ENCODE measurements around the gene EFNA5. TPM values are rescaled to one million over a fixed set of nuclear protein-coding genes. Genes with fewer than 3 reads are reported as not detected.

The EFNA5 gene
- total RNA-seq, 1 experiment from 2014 or later: 1.5 TPM

- H3K36me3 ChIP-seq (ENCODE audit: control insufficient read depth, insufficient read depth, low read length): no peaks in the 10 kb centered on the region
- intact Hi-C loops (cut with micrococcal nuclease; ENCODE audit: unreplicated experiment): loop anchor here (1.0 to 10.0 kb wide), 10 partner anchors 66 to 728 kb away; no protein-coding TSS in a partner anchor
- Mint-ChIP-seq H3K9me3 (ENCODE audit: unreplicated experiment) (no peaks in the 10 kb centered on the region), H3K27ac (ENCODE audit: unreplicated experiment) (no peak overlapping the region), H3K36me3 (ENCODE audit: insufficient read depth, unreplicated experiment) (no peaks in the 10 kb centered on the region), H3K4me3 (ENCODE audit: unreplicated experiment) (peak overlapping the region; percentile 85), H3K27me3 (ENCODE audit: insufficient read depth, unreplicated experiment) (peaks cover 33% of the 10 kb centered on the region), H3K4me1 (ENCODE audit: low read depth, unreplicated experiment) (peaks cover 11% of the 10 kb centered on the region)
- CTCF ChIA-PET: interaction anchor here (2.1 kb wide), 1 partner anchor 101 kb away, joined by 5 read pairs; no protein-coding TSS in a partner anchor
- peak overlapping the region; percentile 44 for H3K4me3 ChIP-seq (ENCODE audit: low read depth, low read length)
- peaks cover 4% of the 10 kb centered on the region for H3K27me3 ChIP-seq (replicated peaks; ENCODE audit: control insufficient read depth, insufficient read depth, low read length)
- POLR2A ChIA-PET: no interaction called here
- DNase-seq: peak in 1 of 2 experiments; percentile 4
- TF ChIP-seq CTCF (IDR thresholded peaks at IDR 0.05; ENCODE audit: insufficient read depth in 1 of 2, low read depth in 1 of 2, low read length in 1 of 2, severe bottlenecking in 1 of 2, unreplicated experiment in 1 of 2): no peak
- no peaks in the 10 kb centered on the region for H3K9me3 ChIP-seq
- no TSS peak for BruUV-seq (replicated peaks)
- peaks cover 4% of the 10 kb centered on the region; the same call in 1 of the 2 replicates for H3K4me1 ChIP-seq
Observed at GRCh38 chr5:107673039-107673367, 2.3 kb upstream of the EFNA5 start.

- peak overlapping the region; percentile 85 for H3K4me3 Mint-ChIP-seq (ENCODE audit: unreplicated experiment)
- BruUV-seq (replicated peaks): no TSS peak
- Histone ChIP-seq H3K4me1 (peaks cover 10% of the 10 kb centered on the region; the same call in 1 of the 2 replicates), H3K4me3 (ENCODE audit: low read depth, low read length) (peak overlapping the region; percentile 44), H3K36me3 (ENCODE audit: control insufficient read depth, insufficient read depth, low read length) (no peaks in the 10 kb centered on the region), H3K27me3 (replicated peaks; ENCODE audit: control insufficient read depth, insufficient read depth, low read length) (peaks cover 4% of the 10 kb centered on the region), H3K9me3 (no peaks in the 10 kb centered on the region)
- intact Hi-C loops (cut with micrococcal nuclease; ENCODE audit: unreplicated experiment): loop anchor here (1.0 to 10.0 kb wide), 10 partner anchors 65 to 728 kb away; no protein-coding TSS in a partner anchor
- no peaks in the 10 kb centered on the region for H3K9me3 Mint-ChIP-seq (ENCODE audit: unreplicated experiment)
- peak; percentile 79 to 91 for DNase-seq
- CTCF ChIA-PET: interaction anchor here (0.7 kb wide), 2 partner anchors 183 to 746 kb away, joined by 3 to 5 read pairs; no protein-coding TSS in a partner anchor
- POLR2A ChIA-PET: no interaction called here
- TF ChIP-seq CTCF (IDR thresholded peaks at IDR 0.05; ENCODE audit: insufficient read depth in 1 of 2, low read depth in 1 of 2, low read length in 1 of 2, severe bottlenecking in 1 of 2, unreplicated experiment in 1 of 2): no peak
- H3K36me3 Mint-ChIP-seq (ENCODE audit: insufficient read depth, unreplicated experiment): no peaks in the 10 kb centered on the region
- peaks cover 33% of the 10 kb centered on the region for H3K27me3 Mint-ChIP-seq (ENCODE audit: insufficient read depth, unreplicated experiment)
- H3K27ac Mint-ChIP-seq (ENCODE audit: unreplicated experiment): no peak overlapping the region
- peaks cover 11% of the 10 kb centered on the region for H3K4me1 Mint-ChIP-seq (ENCODE audit: low read depth, unreplicated experiment)
Observed at GRCh38 chr5:107672211-107673038, 1.7 kb upstream of the EFNA5 start.

- CTCF ChIA-PET: interaction anchor here (0.7 kb wide), 2 partner anchors 182 to 745 kb away, joined by 3 to 5 read pairs; no protein-coding TSS in a partner anchor
Observed at GRCh38 chr5:107671742-107672210, 1.0 kb upstream of the EFNA5 start.

More at GRCh38 chr5:107671742-107672210, 1.0 kb upstream of the EFNA5 start:
- Histone ChIP-seq H3K27me3 (replicated peaks; ENCODE audit: control insufficient read depth, insufficient read depth, low read length) (peaks cover 4% of the 10 kb centered on the region), H3K9me3 (no peaks in the 10 kb centered on the region), H3K4me3 (ENCODE audit: low read depth, low read length) (peak overlapping the region; percentile 44), H3K4me1 (peaks cover 12% of the 10 kb centered on the region; the same call in 1 of the 2 replicates), H3K36me3 (ENCODE audit: control insufficient read depth, insufficient read depth, low read length) (no peaks in the 10 kb centered on the region)
- H3K4me3 Mint-ChIP-seq (ENCODE audit: unreplicated experiment): peak overlapping the region; percentile 85
- H3K36me3 Mint-ChIP-seq (ENCODE audit: insufficient read depth, unreplicated experiment): no peaks in the 10 kb centered on the region
- peaks cover 7% of the 10 kb centered on the region for H3K4me1 Mint-ChIP-seq (ENCODE audit: low read depth, unreplicated experiment)
- H3K27ac Mint-ChIP-seq (ENCODE audit: unreplicated experiment): no peak overlapping the region
- POLR2A ChIA-PET: no interaction called here
- intact Hi-C loops (cut with micrococcal nuclease; ENCODE audit: unreplicated experiment): loop anchor here (2.0 to 10.0 kb wide), 7 partner anchors 64 to 727 kb away; no protein-coding TSS in a partner anchor
- peaks cover 33% of the 10 kb centered on the region for H3K27me3 Mint-ChIP-seq (ENCODE audit: insufficient read depth, unreplicated experiment)
- no peak for TF ChIP-seq CTCF (IDR thresholded peaks at IDR 0.05; ENCODE audit: insufficient read depth in 1 of 2, low read depth in 1 of 2, low read length in 1 of 2, severe bottlenecking in 1 of 2, unreplicated experiment in 1 of 2)
- no peak for DNase-seq
- H3K9me3 Mint-ChIP-seq (ENCODE audit: unreplicated experiment): no peaks in the 10 kb centered on the region
- BruUV-seq (replicated peaks): no TSS peak
